Immature natural killer cell (primary cell): Measurements from ENCODE around the gene PIM2. TPM values are rescaled to one million over a fixed set of nuclear protein-coding genes. Genes with fewer than 3 reads are reported as not detected.

Source experiments
- DNase-seq, 3 donors: peaks; one replicate each; pipeline ENCODE4 v3.0.0; 2022; ENCODE audit warnings: mixed read lengths in 1 of 3
- H3K27ac Mint-ChIP-seq, 6 donors: one replicate each; pipeline ENCODE4 v1.8.0; 2020; ENCODE audit warnings: mixed read lengths in 6 of 6, mild to moderate bottlenecking in 5 of 6, inconsistent platforms in 4 of 6, moderate library complexity in 3 of 6
- H3K27me3 Mint-ChIP-seq, 3 donors: one replicate each; pipeline ENCODE4 v1.8.0; 2020 to 2021; ENCODE audit warnings: low read depth in 3 of 3, mild to moderate bottlenecking in 3 of 3, mixed read lengths in 3 of 3, moderate library complexity in 3 of 3, inconsistent platforms in 1 of 3
- H3K36me3 Mint-ChIP-seq, 3 donors: one replicate each; pipeline ENCODE4 v1.8.0; 2020; ENCODE audit warnings: mixed read lengths in 3 of 3, inconsistent platforms in 2 of 3, mild to moderate bottlenecking in 2 of 3
- H3K4me1 Mint-ChIP-seq, 2 donors: one replicate each; pipeline ENCODE4 v1.8.0; 2020; ENCODE audit warnings: inconsistent platforms in 2 of 2, mild to moderate bottlenecking in 2 of 2, mixed read lengths in 2 of 2, moderate library complexity in 1 of 2
- H3K4me3 Mint-ChIP-seq, 5 donors: one replicate each; pipeline ENCODE4 v1.8.0; 2020; ENCODE audit warnings: mild to moderate bottlenecking in 5 of 5, mixed read lengths in 5 of 5, inconsistent platforms in 3 of 5, moderate library complexity in 3 of 5
- H3K9me3 Mint-ChIP-seq, 6 donors: one replicate each; pipeline ENCODE4 v1.8.0; 2020; ENCODE audit warnings: mild to moderate bottlenecking in 6 of 6, mixed read lengths in 6 of 6, inconsistent platforms in 4 of 6, moderate library complexity in 3 of 6
- polyA plus RNA-seq, 3 donors: library from polyadenylated mRNA; unstranded; fragments of 300-500 nt; fragmentation: Illumina TruSeq; gene quantifications; one replicate each; pipeline ENCODE4 v1.2.3, GENCODE V29; 2021

The PIM2 gene
- 100 to 1,000 TPM in 2 of 3 donors, 10 to 100 TPM in 1; 86.0 to 158 (median 146) TPM for polyA plus RNA-seq

- Mint-ChIP-seq H3K4me1 (peaks cover 76 to 77% of the 10 kb centered on the region in 2 donors), H3K27ac (peak within 1 kb of the TSS; percentile 87 to 97 (median 90)), H3K4me3 (peak within 1 kb of the TSS; percentile 90 to 99 (median 91)), H3K9me3 (no peaks in the 10 kb centered on the region), H3K36me3 (peaks cover 3 to 22% (median 6%) of the 10 kb centered on the region in 3 donors), H3K27me3 (peaks cover 13 to 17% (median 16%) of the 10 kb centered on the region in 3 donors)
- DNase-seq, result peak; percentile 91 to 94 (median 93)
These were observed at the start of gene PIM2 for GRCh38 chrX:48918643-48919340. Gene PIM2, minus strand, starts transcription at chrX:48919024. Its CDS starts 190 bp downstream, at chrX:48918834.

DNA sequence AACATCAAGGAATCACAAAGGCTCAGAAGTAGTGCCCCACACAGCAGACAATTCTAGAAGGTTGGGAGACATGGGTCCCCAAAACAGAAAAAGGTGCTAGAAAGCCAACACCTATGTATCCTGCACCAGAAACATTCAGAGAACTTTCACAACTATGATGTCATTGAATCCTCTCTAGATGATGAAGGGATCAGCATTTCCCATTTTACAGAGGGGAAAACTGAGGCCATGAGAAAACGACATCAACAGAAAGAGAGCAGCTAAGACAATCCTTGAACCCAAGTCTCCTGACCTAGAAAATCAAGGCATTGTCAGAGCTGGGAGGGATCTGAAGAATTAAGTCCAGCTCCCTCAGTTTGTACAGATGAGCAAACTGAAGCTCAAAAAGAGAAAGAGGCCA, 49.6 kb upstream of the PIM2 start:
- DNase-seq, result no peak
- H3K27me3 Mint-ChIP-seq, result peaks cover 0 to 9% (median 3%) of the 10 kb centered on the region in 3 donors
- no peak overlapping the region for H3K4me3 Mint-ChIP-seq
- H3K9me3 Mint-ChIP-seq, result no peaks in the 10 kb centered on the region
- H3K27ac Mint-ChIP-seq, result no peak overlapping the region
- H3K4me1 Mint-ChIP-seq, result peaks cover 0 to 6% of the 10 kb centered on the region in 2 donors
- no peaks in the 10 kb centered on the region for H3K36me3 Mint-ChIP-seq

DNA sequence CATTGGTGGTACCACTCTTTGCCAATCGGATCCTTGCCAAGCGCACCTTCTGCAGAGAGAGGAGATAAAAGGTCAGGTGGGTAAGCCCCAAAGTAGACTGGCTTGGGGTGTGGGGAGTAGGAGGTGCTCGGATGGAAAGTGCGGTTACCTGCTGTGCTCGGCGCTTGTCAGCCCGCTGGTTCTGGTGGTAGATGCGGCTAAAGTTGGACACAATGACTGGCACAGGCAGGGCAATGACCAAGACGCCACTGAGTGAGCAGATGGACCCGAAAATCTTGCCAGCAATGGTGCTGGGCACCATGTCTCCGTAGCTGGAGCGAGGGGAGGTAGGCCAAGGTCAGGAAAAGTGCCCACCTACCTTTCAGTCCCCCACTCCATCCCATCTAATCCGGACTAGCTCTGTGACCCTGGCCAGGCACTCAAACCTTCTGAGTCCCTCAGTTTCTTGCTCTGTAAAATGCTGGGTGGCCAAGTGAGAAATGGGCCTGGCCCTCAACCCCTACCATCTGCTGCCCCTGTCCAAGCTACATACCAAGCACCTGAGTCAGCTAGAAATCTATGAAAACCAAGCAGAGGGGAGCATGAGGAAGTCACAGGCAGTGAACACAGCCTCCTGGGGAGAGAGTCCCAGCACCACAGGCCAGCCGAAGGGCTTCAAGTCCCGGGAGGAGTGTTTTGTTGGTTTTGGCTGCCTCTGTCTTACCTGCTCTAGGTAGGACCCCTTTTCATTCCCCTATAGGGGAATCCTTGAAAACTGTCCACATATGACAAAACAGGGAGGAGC, 48.2 kb upstream of the PIM2 start:
- H3K4me1 Mint-ChIP-seq, result peaks cover 0 to 3% of the 10 kb centered on the region in 2 donors
- no peak overlapping the region for H3K27ac Mint-ChIP-seq
- H3K9me3 Mint-ChIP-seq, result no peaks in the 10 kb centered on the region
- DNase-seq, result no peak
- no peak overlapping the region for H3K4me3 Mint-ChIP-seq
- no peaks in the 10 kb centered on the region for H3K36me3 Mint-ChIP-seq
- H3K27me3 Mint-ChIP-seq, result peaks cover 0 to 8% (median 3%) of the 10 kb centered on the region in 3 donors

GRCh38 chrX:48965959-48966358, 47.1 kb upstream of the PIM2 start:
- H3K36me3 Mint-ChIP-seq, result no peaks in the 10 kb centered on the region
- no peak overlapping the region for H3K4me3 Mint-ChIP-seq
- H3K27ac Mint-ChIP-seq, result no peak overlapping the region
- H3K9me3 Mint-ChIP-seq, result no peaks in the 10 kb centered on the region
- DNase-seq, result no peak
- H3K27me3 Mint-ChIP-seq, result peaks cover 0 to 8% (median 3%) of the 10 kb centered on the region in 3 donors
- no peaks in the 10 kb centered on the region for H3K4me1 Mint-ChIP-seq

- DNase-seq, result no peak
- Mint-ChIP-seq H3K36me3 (no peaks in the 10 kb centered on the region), H3K4me1 (peaks cover 7 to 9% of the 10 kb centered on the region in 2 donors), H3K4me3 (no peak overlapping the region), H3K27ac (no peak overlapping the region), H3K27me3 (peaks cover 19 to 25% (median 20%) of the 10 kb centered on the region in 3 donors), H3K9me3 (peaks cover 0 to 1% (median 0%) of the 10 kb centered on the region in 6 donors)
These were observed 42.8 kb upstream of the PIM2 start for GRCh38 chrX:48961585-48962091.

- Mint-ChIP-seq H3K4me3 (peak overlapping the region in 4 of 5 donors; percentile 3 to 60 (median 38)), H3K4me1 (peaks cover 19 to 20% of the 10 kb centered on the region in 2 donors), H3K9me3 (peaks cover 0 to 1% (median 0%) of the 10 kb centered on the region in 6 donors), H3K27ac (peak overlapping the region; percentile 5 to 100 (median 68)), H3K27me3 (peaks cover 21 to 25% (median 22%) of the 10 kb centered on the region in 3 donors), H3K36me3 (no peaks in the 10 kb centered on the region)
- DNase-seq, result no peak
These were observed 41.5 kb upstream of the PIM2 start for GRCh38 chrX:48960291-48960690.

DNA sequence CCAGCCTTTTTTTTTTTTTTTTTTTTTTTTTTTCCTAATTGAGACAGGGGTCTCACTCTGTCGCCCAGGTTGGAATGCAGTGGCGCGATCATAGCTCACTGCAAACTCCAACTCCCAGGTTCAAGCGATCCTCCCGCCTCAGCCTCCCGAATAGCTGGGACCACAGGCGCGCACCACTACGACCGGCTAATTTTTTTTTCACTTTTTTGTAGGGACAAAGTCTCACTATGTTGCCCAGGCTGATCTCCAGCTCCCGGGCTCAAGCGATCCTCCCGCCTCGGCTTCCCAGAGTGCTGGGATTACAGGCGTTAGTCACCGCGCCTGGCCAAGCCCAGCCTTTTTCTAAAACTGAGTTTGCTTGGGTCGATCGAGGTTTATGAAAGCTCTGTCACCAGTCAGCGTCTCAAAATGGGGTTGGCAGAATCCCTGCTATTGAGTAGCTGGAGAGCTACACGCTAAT, 39.8 kb upstream of the PIM2 start:
- Mint-ChIP-seq H3K27me3 (peaks cover 21 to 25% (median 22%) of the 10 kb centered on the region in 3 donors), H3K9me3 (peaks cover 0 to 1% (median 0%) of the 10 kb centered on the region in 6 donors), H3K4me3 (peak overlapping the region; percentile 93 to 100 (median 99)), H3K36me3 (no peaks in the 10 kb centered on the region), H3K4me1 (peaks cover 34 to 36% of the 10 kb centered on the region in 2 donors), H3K27ac (peak overlapping the region; percentile 99 to 100 (median 100))
- no peak for DNase-seq

DNA sequence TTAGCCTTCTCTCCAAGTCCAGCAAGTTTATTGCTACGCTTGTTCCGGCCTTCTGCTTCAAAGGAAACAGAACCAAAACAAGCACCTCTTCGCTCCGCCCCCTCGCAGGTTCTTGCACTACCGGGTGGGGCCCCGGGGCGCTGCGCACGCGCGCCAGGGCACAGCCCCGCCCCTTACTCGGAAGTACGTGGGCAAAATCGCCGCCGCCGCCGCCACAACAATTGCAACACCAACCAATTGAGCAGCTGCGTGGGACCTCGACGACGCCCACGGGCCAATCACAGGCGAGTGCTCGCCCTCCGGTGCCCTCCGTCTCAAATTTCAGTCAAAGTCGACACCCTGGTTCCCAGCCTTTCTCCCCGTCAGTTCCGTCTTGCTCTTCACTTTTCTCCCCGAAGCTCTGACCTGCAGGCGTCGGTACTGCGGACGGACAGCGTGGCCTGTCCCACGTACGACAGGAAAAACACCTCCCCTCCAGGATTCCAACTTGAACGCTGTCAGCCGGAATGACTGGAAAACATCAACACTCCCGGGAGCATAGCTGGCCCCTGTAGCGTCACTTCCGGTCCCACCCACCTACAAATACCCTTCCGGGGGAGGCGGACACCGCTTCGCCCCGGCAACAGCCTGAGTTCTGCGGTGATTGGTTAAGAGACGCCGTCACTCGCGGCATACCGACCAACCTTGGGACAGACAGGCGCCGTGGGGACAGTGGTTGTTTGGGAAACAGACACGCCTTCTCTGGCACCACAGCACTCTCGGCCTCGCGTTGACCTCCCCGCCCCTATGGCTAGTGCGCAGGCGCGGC, 39.2 kb upstream of the PIM2 start:
- H3K4me3 Mint-ChIP-seq, result peak overlapping the region; percentile 93 to 100 (median 99)
- no peaks in the 10 kb centered on the region for H3K36me3 Mint-ChIP-seq
- peaks cover 0 to 1% (median 0%) of the 10 kb centered on the region in 6 donors for H3K9me3 Mint-ChIP-seq
- H3K27ac Mint-ChIP-seq, result peak overlapping the region; percentile 99 to 100 (median 100)
- peaks cover 21 to 26% (median 25%) of the 10 kb centered on the region in 3 donors for H3K27me3 Mint-ChIP-seq
- peak; percentile 93 to 96 (median 95) for DNase-seq
- H3K4me1 Mint-ChIP-seq, result peaks cover 41 to 42% of the 10 kb centered on the region in 2 donors

DNA sequence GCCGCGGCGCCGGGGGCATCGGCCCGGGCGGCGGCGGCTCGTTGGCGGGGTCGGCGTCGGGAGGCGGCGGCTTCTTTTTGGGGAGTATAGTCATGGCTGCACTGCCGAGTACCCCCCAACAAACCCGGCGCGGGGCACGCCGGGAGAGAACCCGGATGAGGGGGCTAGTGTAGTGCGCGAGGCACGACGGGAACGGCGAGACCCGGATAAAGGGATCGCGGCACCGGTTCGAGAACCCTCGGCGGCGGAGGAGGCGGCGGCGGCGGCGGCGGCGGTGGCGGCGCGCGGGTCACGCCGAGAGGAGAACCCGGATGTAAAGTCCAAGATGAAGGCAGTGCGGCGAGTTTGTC, 38.6 kb upstream of the PIM2 start, which contains the start of gene OTUD5:
Gene OTUD5 (minus strand): TSS at position 131 of the 350 bp plus-strand sequence. CDS start 37 bp downstream, at position 94.
- peaks cover 45 to 48% of the 10 kb centered on the region in 2 donors for H3K4me1 Mint-ChIP-seq
- peak within 1 kb of the TSS; percentile 99 to 100 (median 100) for H3K27ac Mint-ChIP-seq
- peak within 1 kb of the TSS; percentile 93 to 100 (median 99) for H3K4me3 Mint-ChIP-seq
- no peaks in the 10 kb centered on the region for H3K36me3 Mint-ChIP-seq
- DNase-seq, result peak in 1 of 3 donors; percentile 84
- peaks cover 21 to 25% (median 23%) of the 10 kb centered on the region in 3 donors for H3K27me3 Mint-ChIP-seq
- H3K9me3 Mint-ChIP-seq, result peaks cover 0 to 1% (median 0%) of the 10 kb centered on the region in 6 donors

DNA sequence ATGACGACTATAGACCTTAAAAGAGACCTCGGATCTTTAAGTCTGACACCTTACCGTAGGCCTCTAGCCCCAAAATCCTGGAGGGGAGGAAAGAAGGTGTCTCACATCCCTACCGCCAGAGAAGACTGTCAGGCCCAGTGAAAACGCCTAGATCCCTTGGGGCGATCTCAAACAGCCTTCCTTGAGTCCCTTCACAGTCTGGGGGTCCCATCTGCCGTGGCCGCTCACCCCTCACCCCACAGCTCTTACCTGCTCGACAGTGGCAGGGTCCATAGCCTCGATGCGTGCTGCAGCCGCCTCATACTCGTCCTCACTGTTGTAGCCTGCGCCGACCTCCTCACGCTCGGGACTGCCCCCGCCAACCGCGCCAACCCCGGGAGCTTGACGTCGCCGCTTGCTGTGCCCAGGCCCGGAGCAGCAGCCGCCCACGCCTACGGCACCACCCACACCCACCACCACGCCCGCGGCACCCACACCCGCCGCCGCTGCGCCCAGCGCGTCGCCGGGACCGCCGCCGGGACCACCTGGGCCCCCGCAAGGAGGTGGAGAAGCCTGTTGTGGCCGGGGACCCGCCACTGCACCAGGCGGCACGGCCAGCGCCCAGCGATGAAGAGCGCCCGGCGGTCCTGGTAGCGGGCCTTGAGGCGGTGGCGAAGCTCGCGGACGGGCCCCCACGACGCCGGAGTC, 38.0 kb upstream of the PIM2 start:
- H3K27ac Mint-ChIP-seq, result peak overlapping the region; percentile 76 to 94 (median 90)
- peak; percentile 65 to 71 (median 65) for DNase-seq
- peaks cover 21 to 25% (median 21%) of the 10 kb centered on the region in 3 donors for H3K27me3 Mint-ChIP-seq
- peak overlapping the region; percentile 79 to 85 (median 83) for H3K4me3 Mint-ChIP-seq
- no peaks in the 10 kb centered on the region for H3K36me3 Mint-ChIP-seq
- H3K4me1 Mint-ChIP-seq, result peaks cover 51 to 54% of the 10 kb centered on the region in 2 donors
- H3K9me3 Mint-ChIP-seq, result peaks cover 0 to 1% (median 0%) of the 10 kb centered on the region in 6 donors

- no peak overlapping the region for H3K4me3 Mint-ChIP-seq
- H3K27me3 Mint-ChIP-seq, result peaks cover 0 to 9% (median 6%) of the 10 kb centered on the region in 3 donors
- DNase-seq, result no peak
- peaks cover 0 to 4% (median 0%) of the 10 kb centered on the region in 3 donors for H3K36me3 Mint-ChIP-seq
- no peaks in the 10 kb centered on the region for H3K9me3 Mint-ChIP-seq
- peak overlapping the region in 1 of 6 donors; percentile 26 for H3K27ac Mint-ChIP-seq
- H3K4me1 Mint-ChIP-seq, result peaks cover 37 to 42% of the 10 kb centered on the region in 2 donors
These were observed 29.8 kb upstream of the PIM2 start for GRCh38 chrX:48948589-48948988.
